ENCODE data around the gene C16orf96. TPM values are rescaled to one million over a fixed set of nuclear protein-coding genes. Genes with fewer than 3 reads are reported as not detected.

C16orf96 gene
- total RNA-seq, 1 donor from 2014 or later = not detected

GRCh38 chr16:4515611-4516233 is 40.4 kb upstream of the C16orf96 start:
- H3K27ac Mint-ChIP-seq = peak overlapping the region; percentile 80
- no peaks in the 10 kb centered on the region for H3K27me3 Mint-ChIP-seq (ENCODE audit: low read depth)
- H3K4me3 Mint-ChIP-seq (ENCODE audit: low read depth) = peak overlapping the region; percentile 47
- H3K36me3 Mint-ChIP-seq (ENCODE audit: low read depth) = peaks cover 37% of the 10 kb centered on the region
- intact Hi-C loops (cut with micrococcal nuclease) = loop anchor here (2.0 kb wide), 1 partner anchor 13 kb away; no protein-coding TSS in a partner anchor
- H3K9me3 Mint-ChIP-seq = no peaks in the 10 kb centered on the region
- DNase-seq (ENCODE audit: low spot score) = no peak
- peaks cover 37% of the 10 kb centered on the region for H3K4me1 Mint-ChIP-seq (ENCODE audit: low read depth)

DNA sequence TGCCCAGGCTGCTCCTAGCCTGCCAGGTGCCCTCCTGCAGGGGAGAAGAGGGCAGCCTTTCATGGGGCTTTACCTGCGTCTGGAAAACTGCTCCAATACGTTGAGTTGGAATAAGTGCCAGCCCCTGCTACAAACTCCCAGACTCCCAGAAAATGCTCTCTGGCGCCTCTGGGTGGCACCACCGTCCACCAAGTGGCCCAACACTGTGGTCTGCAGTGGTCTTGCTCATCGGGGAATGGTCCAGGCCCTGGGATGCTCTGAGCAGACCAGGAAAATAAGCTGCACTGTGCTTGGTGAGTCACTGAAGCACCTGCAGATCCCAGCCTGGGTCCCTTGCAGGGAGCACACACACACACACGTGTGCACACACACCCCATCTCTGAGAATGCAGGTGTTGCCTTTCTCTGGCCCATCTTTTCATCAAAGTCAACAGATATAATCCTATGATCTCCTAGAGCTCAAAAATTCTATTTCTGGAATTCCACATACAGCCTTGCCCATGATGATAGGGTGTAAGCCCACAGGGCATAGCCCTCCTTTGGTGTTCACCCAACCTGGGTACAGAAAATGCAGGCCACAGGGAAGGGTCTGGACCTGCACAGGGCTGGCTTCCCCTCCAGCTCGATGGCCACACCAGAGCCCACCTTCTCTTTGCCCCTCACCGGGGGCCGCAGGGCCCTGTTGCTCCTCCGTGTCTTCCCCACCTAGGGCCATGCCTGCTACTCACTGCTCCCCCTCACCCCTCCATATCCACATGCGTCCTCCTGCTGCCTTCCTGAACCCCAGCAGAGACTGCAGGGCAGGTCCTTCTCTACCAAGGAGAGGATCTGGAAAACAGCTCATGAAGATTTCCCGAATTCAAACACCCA is 38.1 kb upstream of the C16orf96 start:
- Mint-ChIP-seq H3K27ac (no peak overlapping the region), H3K4me1 (ENCODE audit: low read depth) (peaks cover 30% of the 10 kb centered on the region), H3K4me3 (ENCODE audit: low read depth) (no peak overlapping the region), H3K9me3 (no peaks in the 10 kb centered on the region), H3K27me3 (ENCODE audit: low read depth) (no peaks in the 10 kb centered on the region), H3K36me3 (ENCODE audit: low read depth) (peaks cover 21% of the 10 kb centered on the region)
- DNase-seq (ENCODE audit: low spot score) = no peak
- intact Hi-C loops (cut with micrococcal nuclease) = loop anchor here (1.0 kb wide), 1 partner anchor 30 kb away; no protein-coding TSS in a partner anchor

DNA sequence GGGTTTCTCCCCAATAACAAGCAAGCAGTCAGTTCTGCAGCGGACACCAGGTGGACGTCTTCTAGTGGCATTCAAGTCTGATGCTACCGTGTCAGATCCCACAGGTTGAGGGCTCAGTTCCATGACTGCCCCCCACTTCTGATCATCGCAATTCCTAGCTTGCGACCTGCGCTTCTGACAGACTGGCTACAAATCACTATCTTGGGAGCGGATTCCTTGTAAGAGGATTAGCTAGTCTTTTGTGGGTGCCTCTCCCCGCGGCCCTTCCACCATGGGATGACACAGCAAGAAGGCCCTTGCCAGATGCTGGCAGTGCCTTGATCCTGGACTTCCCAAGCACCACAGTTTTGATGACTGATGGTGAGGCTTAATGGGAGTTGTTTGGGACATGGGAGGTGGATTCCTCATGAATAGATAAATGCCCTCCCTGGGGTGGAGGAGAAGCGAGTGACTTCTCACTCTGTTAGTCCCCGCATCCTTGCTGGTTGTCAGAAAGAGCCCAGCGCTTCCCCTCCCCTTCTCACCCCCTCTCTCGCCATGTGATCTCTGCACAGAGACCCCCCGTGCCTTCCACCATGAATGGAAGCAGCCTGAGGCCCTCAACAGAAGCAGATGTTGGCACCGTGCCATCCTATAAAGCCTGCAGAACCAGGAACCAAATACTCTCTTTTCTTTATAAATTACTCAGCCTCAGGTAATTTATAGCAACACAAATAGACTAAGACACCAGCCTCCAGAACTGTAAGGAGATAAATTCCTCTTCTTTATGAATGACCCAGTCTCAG is 36.7 kb upstream of the C16orf96 start:
- Mint-ChIP-seq H3K4me1 (ENCODE audit: low read depth) (peaks cover 22% of the 10 kb centered on the region), H3K36me3 (ENCODE audit: low read depth) (peaks cover 22% of the 10 kb centered on the region), H3K9me3 (no peaks in the 10 kb centered on the region), H3K27ac (no peak overlapping the region), H3K4me3 (ENCODE audit: low read depth) (no peak overlapping the region), H3K27me3 (ENCODE audit: low read depth) (no peaks in the 10 kb centered on the region)
- intact Hi-C loops (cut with micrococcal nuclease) = no loop called here
- DNase-seq (ENCODE audit: low spot score) = no peak

- H3K4me3 Mint-ChIP-seq (ENCODE audit: low read depth) = no peak overlapping the region
- DNase-seq (ENCODE audit: low spot score) = no peak
- peaks cover 7% of the 10 kb centered on the region for H3K4me1 Mint-ChIP-seq (ENCODE audit: low read depth)
- H3K27me3 Mint-ChIP-seq (ENCODE audit: low read depth) = no peaks in the 10 kb centered on the region
- H3K36me3 Mint-ChIP-seq (ENCODE audit: low read depth) = peaks cover 13% of the 10 kb centered on the region
- no peak overlapping the region for H3K27ac Mint-ChIP-seq
- no peaks in the 10 kb centered on the region for H3K9me3 Mint-ChIP-seq
- intact Hi-C loops (cut with micrococcal nuclease) = no loop called here
Measured at GRCh38 chr16:4520913-4521312, 35.2 kb upstream of the C16orf96 start.

GRCh38 chr16:4522051-4522581 is 34.0 kb upstream of the C16orf96 start:
- DNase-seq (ENCODE audit: low spot score) = no peak
- peaks cover 8% of the 10 kb centered on the region for H3K4me1 Mint-ChIP-seq (ENCODE audit: low read depth)
- intact Hi-C loops (cut with micrococcal nuclease) = no loop called here
- H3K9me3 Mint-ChIP-seq = no peaks in the 10 kb centered on the region
- no peak overlapping the region for H3K27ac Mint-ChIP-seq
- H3K4me3 Mint-ChIP-seq (ENCODE audit: low read depth) = no peak overlapping the region
- H3K36me3 Mint-ChIP-seq (ENCODE audit: low read depth) = peaks cover 14% of the 10 kb centered on the region
- no peaks in the 10 kb centered on the region for H3K27me3 Mint-ChIP-seq (ENCODE audit: low read depth)

GRCh38 chr16:4523686-4524085 is 32.5 kb upstream of the C16orf96 start:
- no peak overlapping the region for H3K4me3 Mint-ChIP-seq (ENCODE audit: low read depth)
- H3K27ac Mint-ChIP-seq = no peak overlapping the region
- no peaks in the 10 kb centered on the region for H3K9me3 Mint-ChIP-seq
- intact Hi-C loops (cut with micrococcal nuclease) = no loop called here
- H3K36me3 Mint-ChIP-seq (ENCODE audit: low read depth) = peaks cover 14% of the 10 kb centered on the region
- no peaks in the 10 kb centered on the region for H3K27me3 Mint-ChIP-seq (ENCODE audit: low read depth)
- peaks cover 11% of the 10 kb centered on the region for H3K4me1 Mint-ChIP-seq (ENCODE audit: low read depth)
- DNase-seq (ENCODE audit: low spot score) = no peak

GRCh38 chr16:4524571-4524970 is 31.6 kb upstream of the C16orf96 start:
- no peaks in the 10 kb centered on the region for H3K9me3 Mint-ChIP-seq
- H3K4me3 Mint-ChIP-seq (ENCODE audit: low read depth) = no peak overlapping the region
- H3K27me3 Mint-ChIP-seq (ENCODE audit: low read depth) = no peaks in the 10 kb centered on the region
- peaks cover 14% of the 10 kb centered on the region for H3K36me3 Mint-ChIP-seq (ENCODE audit: low read depth)
- intact Hi-C loops (cut with micrococcal nuclease) = no loop called here
- H3K27ac Mint-ChIP-seq = no peak overlapping the region
- peaks cover 19% of the 10 kb centered on the region for H3K4me1 Mint-ChIP-seq (ENCODE audit: low read depth)
- DNase-seq (ENCODE audit: low spot score) = no peak

- no peaks in the 10 kb centered on the region for H3K9me3 Mint-ChIP-seq
- no peak for DNase-seq (ENCODE audit: low spot score)
- intact Hi-C loops (cut with micrococcal nuclease) = no loop called here
- H3K27me3 Mint-ChIP-seq (ENCODE audit: low read depth) = no peaks in the 10 kb centered on the region
- H3K27ac Mint-ChIP-seq = no peak overlapping the region
- no peak overlapping the region for H3K4me3 Mint-ChIP-seq (ENCODE audit: low read depth)
- peaks cover 22% of the 10 kb centered on the region for H3K4me1 Mint-ChIP-seq (ENCODE audit: low read depth)
- peaks cover 14% of the 10 kb centered on the region for H3K36me3 Mint-ChIP-seq (ENCODE audit: low read depth)
Measured at GRCh38 chr16:4525069-4525468, 31.1 kb upstream of the C16orf96 start.

DNA sequence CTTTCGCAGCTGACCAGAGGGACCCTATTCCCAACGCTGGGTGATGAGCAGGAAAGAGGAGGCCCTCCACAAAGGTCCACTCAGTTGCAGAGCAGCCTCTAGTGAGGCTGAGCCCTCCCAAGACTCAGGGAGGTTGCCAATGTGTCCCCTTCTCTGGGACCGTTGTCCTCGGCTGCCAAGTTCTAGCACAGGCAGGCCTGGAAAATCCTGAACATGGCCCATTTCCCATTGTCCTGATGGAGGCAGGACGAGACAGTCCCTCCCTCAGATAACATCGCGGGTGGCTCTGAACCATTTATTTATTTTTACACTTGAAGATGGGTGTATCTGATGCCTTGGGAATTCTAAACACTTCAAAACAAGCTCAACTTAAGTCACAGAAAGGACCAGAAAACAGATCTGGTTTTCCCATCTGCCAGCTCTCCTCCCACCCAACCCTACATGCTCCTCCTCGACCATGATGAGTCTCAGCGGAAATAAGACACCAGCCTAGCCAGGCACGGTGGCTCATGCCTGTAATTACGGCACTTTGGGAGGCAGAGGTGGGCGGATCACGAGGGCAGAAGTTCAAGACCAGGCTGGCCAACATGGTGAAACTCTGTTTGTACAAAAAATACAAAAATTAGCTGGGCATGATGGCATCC is 30.4 kb upstream of the C16orf96 start:
- H3K27me3 Mint-ChIP-seq (ENCODE audit: low read depth) = no peaks in the 10 kb centered on the region
- intact Hi-C loops (cut with micrococcal nuclease) = no loop called here
- peaks cover 12% of the 10 kb centered on the region for H3K36me3 Mint-ChIP-seq (ENCODE audit: low read depth)
- H3K27ac Mint-ChIP-seq = no peak overlapping the region
- no peak overlapping the region for H3K4me3 Mint-ChIP-seq (ENCODE audit: low read depth)
- no peaks in the 10 kb centered on the region for H3K9me3 Mint-ChIP-seq
- H3K4me1 Mint-ChIP-seq (ENCODE audit: low read depth) = peaks cover 23% of the 10 kb centered on the region
- no peak for DNase-seq (ENCODE audit: low spot score)

DNA sequence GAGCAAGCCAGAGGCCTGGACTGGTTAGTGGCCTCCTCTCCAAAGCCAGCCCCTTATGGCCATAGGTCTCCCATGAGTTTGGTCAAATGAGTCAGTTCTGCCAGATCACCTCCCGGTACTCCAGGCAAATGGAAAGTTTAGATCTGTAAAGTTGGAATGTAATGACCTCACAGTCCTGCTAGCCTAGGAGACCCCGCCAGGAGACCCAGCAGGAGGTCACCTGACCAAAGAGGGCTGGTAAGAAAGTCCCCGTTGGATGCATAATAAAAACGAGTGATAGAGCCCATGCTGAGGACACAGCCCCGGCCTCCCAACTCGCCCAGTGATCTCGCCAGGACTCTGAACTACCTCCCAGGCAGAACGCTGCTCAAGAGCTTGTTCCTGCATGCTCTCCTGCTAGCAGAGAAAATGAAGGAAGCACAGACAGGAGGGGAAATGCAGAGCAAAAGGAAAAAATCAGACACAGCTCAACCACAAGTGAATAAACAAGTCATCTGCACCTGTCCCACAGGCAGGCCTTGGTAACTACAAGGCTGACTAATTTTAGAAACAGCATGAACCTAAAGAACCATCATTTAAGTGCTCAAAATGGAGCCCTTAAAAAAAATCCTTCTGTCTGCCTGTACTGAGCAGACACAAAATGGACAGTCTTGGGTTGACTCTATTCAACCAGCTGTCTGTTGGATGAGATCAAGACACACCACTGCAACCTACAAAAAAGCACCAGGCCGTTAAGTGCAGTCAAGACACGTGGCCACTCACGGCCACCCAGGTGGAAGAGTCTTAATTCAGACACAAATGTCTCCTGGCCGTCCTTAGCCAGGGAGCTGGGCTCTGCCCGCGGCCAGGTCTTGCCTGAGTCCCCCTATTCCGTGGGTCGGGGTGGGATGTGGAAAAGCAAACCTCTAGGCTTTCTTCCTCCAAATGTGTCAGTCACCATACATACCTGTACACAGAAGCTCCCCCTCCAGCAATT is 26.8 kb upstream of the C16orf96 start:
- DNase-seq (ENCODE audit: low spot score) = no peak
- intact Hi-C loops (cut with micrococcal nuclease) = loop anchor here (1.0 to 2.0 kb wide), 2 partner anchors 10 to 15 kb away; no protein-coding TSS in a partner anchor
- no peaks in the 10 kb centered on the region for H3K9me3 Mint-ChIP-seq
- H3K27ac Mint-ChIP-seq = peak overlapping the region; percentile 73
- peaks cover 24% of the 10 kb centered on the region for H3K4me1 Mint-ChIP-seq (ENCODE audit: low read depth)
- peaks cover 25% of the 10 kb centered on the region for H3K36me3 Mint-ChIP-seq (ENCODE audit: low read depth)
- peak overlapping the region; percentile 49 for H3K4me3 Mint-ChIP-seq (ENCODE audit: low read depth)
- no peaks in the 10 kb centered on the region for H3K27me3 Mint-ChIP-seq (ENCODE audit: low read depth)

DNA sequence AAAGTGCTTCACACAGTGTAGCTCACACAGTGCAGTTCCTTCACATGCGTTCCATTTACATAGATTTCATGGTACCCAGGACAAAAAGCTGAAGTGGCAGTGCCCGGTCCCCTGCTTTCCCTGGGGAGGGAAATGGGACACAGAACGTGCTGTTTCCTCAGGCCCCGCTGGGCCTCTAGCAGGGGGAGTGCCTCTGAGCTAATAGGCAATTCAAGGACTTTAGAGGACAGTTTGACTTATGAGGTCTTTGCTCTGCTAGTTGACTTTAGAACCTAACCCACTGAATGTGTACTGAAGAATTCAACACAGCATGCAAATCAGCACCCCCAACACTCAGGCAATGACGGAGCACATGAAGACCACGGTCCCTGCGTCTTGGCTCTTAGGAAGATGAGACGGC is 24.3 kb upstream of the C16orf96 start:
- DNase-seq (ENCODE audit: low spot score) = no peak
- intact Hi-C loops (cut with micrococcal nuclease) = no loop called here
- Mint-ChIP-seq H3K4me3 (ENCODE audit: low read depth) (no peak overlapping the region), H3K27me3 (ENCODE audit: low read depth) (no peaks in the 10 kb centered on the region), H3K27ac (no peak overlapping the region), H3K4me1 (ENCODE audit: low read depth) (peaks cover 42% of the 10 kb centered on the region), H3K9me3 (no peaks in the 10 kb centered on the region), H3K36me3 (ENCODE audit: low read depth) (peaks cover 29% of the 10 kb centered on the region)
